H4 (cell line): ENCODE measurements around the gene COCH. TPM values are rescaled to one million over a fixed set of nuclear protein-coding genes. Genes with fewer than 3 reads are reported as not detected.
"Not testable (repeated sequence)": the region's sequence is repeated elsewhere in the genome, so short reads cannot be mapped to it uniquely, and the experiment has no call there.

ENCODE experiments used
- DNase-seq: peaks from one replicate; pipeline ENCODE4 v3.0.0-alpha.2; 2015; ENCODE audit warnings: low spot score
- total RNA-seq: library from RNA; depleted of rRNA; stranded (reverse); fragments of >200 nt; shearing (Covaris generic); gene quantifications from 2 replicates; pipeline ENCODE4 v1.2.3, GENCODE V29; 2014

COCH gene
- total RNA-seq, 1 experiment from 2014 or later = not detected

DNA sequence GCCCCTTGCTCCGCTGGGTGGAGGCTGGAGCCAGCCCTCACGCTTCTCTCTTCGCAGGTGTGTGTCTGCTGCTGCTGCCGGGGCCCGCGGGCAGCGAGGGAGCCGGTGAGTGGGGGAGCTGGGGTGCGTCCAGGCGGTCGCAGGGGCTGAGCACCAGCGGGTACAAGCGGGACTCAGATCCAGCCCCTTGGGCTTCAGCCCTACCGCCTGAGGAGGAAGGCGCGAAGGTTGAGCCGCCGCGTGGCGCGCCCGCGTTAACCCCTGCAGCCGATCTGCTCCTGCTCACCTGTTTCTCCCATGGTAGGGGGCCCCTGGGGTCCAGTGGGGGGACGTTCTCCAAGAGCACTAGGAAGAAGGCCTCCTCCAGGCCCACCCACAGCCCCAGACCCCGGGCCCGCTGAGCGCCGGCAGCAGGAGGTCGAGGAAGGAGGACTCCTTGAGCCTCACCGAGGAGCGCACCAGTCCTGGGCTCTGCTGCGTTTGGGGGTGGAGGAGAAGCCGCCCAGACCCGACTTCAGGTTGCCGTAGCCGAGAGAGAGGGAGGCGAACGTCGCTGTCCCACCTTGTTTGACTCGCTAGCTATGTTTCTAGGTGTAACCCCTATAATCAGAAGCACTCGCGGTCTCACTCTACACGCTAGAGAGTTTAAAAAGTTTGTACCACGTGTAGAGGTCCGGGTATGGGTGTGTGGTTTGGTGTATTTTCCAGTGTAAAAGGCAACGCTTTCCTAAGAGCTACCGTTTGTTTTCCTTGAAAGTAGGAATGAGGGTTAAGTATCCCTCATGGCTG lies 834 bp downstream of the COCH start:
- no peak for DNase-seq

DNA sequence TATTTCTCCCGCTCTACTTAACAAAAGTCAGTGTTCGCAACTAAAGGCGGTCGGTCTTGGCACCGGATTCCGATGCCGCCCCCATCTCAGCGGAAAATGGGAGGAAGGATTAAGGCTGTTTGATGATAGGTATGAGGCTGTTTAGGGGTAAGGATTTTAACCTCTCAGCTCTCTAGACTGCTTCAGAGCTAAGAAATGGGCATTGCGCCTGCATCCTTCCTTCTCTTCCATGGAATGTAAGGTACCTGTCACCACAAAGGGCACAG lies 1.4 kb downstream of the COCH start:
- DNase-seq = no peak

DNA sequence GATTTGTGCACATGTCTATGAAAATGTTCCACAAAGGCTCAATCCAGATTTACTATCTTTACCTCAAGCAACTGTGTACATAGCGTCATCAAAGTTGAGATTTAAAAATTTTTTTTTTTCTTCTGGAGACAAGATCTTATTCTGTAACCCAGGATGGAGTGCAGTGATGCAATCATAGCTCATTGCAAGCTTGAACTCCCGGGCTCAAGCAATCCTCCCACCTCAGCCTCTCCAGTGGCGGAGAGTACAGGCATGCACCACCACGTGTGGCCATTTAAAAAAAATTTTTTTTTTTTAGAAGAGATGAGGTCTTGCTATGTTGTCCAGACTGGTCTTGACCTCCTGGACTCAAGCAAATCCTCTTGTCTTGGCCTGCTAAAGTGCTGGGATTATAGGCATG lies 2.3 kb downstream of the COCH start:
- DNase-seq = no peak

DNA sequence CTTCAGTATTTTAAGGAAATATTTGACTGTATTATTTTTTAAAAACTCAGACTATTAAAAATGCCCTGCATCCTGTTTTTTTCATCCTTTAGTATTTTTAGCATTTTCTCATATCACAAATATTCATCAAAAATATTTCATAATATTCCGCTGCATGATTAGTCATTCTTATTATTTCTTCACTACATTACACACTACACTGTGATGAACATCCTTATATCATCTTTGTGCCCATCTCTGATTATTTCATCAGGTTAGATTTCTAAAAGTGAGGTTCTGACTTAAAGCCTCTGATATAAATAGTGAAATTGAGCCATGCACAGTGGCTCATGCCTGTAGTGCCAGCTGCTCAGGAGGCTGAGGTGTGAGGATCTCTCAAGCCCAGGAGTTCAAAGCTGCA lies 8.1 kb downstream of the COCH start:
- no peak for DNase-seq

DNA sequence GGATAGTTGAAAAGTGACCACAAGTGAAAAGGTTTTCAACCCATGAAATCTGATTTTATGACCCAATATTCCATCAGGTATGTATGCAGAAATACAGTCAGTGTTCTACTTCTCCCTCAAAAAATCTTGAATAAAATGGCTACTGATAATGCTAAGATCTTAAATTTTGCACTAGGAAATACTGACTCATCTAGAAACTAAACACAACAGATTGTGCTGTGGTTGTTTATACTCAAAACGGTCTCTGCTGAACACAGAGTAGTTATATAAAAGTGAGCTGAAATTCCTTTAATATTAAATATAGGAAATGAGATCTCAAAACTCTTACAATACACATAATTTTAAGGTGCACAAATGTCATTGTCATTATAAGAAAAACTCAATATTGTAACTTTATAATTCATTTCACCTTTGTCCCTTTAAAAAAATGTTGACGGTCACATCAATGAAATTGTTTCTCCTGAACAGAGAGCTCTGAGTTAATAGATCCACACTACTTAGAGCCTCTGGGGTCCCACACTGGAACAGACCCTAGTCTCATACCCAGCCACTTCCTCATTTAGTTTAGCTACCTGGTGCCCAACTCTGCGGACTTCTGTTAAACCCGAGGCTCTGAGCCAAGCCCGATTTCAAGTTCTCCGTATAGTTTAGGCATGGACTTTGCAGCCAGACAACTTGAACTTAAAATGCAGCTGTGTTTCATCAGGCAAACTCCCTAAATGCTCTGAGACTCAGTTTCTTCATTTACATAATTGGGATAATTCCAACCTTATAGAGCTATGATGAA lies 9.3 kb downstream of the COCH start:
- no peak for DNase-seq

DNA sequence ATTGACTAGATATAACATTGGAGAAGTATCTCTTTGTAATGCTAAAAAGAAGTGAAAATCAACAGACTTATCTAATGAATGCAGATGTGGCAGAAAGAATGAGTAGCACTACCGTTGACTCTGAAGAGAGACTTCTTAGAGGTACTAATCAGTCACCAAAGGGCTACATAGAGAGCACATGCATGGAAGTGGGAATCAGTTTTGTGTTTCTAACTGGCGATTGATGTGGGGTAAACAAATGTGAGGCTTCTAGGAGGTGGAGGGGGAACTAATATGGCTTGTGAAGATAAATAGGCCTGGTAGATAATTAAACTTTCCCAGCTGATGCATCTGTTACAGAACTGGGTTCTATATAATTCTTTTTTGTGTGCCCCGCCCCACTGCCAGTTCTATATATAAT lies 10.5 kb downstream of the COCH start:
- DNase-seq = no peak

DNA sequence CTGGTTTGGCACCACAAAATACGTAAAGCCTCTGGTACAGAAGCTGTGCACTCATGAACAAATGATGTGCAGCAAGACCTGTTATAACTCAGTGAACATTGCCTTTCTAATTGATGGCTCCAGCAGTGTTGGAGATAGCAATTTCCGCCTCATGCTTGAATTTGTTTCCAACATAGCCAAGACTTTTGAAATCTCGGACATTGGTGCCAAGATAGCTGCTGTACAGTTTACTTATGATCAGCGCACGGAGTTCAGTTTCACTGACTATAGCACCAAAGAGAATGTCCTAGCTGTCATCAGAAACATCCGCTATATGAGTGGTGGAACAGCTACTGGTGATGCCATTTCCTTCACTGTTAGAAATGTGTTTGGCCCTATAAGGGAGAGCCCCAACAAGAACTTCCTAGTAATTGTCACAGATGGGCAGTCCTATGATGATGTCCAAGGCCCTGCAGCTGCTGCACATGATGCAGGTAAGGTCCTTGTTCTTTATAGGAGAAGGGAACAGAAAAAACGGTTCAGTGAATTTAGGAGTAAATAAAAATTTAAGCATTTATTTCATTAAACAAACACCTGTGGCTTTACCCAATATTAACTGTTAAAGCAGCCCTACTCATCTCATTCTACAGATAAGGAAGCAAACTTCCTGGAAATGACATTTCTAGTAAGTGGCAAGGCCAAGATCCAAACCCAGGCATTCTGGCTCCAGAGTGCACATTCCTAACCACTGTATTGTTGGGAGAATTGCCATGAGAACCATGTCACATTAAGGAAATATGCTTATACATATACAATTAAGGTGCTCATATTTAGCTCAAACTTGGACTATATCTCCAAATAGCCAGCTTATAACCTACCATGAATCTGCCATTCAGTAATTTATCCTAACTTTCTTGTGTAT lies 11.7 kb downstream of the COCH start:
- no peak for DNase-seq

DNA sequence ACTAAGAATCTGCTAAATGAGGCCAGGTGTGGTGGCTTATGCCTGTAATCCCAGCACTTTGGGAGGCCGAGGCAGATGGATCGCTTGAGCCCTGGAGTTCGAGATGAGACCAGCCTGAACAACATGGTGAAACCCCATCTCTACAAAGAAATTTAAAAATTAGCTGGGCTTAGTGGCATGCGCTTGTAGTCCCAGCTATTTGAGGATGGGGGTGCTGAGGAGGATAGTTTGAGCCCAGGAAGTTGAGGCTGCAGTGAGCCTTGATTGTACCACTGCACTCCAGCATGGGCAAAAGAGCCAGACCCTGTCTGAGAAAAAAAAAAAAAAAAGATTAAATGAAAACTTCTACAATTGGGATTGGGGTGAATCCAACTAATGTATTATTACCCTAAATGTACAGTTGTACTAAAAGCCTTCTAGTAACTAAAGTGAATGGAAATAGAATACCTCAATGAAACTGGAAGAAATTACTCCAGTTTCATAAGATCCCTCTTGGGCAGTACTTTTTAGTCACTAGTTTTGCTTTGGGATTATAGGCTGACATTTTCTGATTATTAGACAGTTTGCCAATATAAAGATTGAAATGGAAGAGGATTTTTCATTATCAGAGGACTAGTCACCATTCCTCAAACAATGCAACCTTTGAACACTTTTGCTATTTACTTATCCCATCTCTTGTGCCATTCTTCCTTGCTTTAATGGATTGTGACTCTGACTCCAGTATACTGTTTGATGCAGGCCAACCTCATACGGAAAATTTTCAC lies 14.3 kb downstream of the COCH start:
- DNase-seq = no peak

DNA sequence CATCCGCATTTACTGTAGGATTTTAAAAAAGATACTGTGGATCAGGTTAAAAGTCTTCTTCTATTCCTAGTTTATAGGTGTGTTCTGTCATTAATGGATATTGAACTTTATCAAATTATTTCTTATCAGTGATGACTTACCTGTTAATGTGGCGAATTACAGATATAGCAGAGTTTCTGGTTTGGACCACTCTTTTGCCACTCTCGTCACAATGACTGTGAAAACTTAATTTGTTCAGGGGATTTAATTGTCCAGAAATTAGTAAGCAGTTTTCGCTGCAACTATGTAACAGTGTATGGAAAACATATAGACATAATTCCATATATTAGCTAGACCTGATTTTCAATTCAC lies 14.9 kb downstream of the COCH start:
- DNase-seq = no peak

DNA sequence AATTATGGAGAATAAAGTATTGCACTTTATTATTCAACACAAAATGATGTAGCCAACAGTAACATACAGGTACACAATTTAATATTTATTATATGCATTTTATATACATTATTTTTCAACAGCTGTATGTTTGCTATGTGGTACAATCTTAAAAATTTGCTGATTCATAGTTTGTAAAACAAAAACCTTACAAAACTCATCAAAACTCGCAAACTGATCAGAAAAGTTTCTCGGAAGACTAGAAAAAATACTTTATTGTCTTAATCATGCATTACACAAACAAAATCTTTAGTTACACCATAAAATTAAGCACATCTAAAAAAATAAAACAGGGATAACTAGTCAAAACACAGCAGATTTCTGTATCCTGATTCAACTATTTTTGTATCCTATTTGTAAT lies 19.5 kb downstream of the COCH start:
- no peak for DNase-seq

DNA sequence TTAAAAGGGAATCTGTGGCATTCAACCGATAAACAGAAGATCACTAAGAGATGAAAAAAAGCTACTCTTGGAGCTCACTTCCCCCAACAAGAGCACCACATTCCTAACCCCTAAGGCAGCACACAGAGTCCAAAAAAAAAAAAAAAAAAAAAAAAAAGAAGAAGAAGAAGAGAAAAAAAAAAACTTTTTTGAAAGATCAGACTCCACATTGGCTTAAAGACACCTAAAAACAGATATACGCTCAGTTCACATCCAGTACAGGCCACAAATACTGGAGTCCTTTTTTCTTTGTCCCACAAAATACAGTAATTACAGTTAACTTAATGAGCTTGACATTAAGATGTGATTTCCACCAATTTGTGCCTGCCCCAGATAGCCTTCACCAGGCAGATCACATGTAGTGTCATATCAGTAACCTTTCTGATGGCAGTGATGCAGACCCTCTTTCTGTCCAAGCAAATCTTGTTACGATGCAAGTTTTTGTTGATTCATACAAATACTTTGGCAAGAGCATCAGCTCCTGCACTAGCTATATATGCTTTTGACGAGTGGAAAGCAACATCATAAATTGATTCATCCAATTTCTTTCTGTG lies 20.7 kb downstream of the COCH start:
- DNase-seq = no peak

DNA sequence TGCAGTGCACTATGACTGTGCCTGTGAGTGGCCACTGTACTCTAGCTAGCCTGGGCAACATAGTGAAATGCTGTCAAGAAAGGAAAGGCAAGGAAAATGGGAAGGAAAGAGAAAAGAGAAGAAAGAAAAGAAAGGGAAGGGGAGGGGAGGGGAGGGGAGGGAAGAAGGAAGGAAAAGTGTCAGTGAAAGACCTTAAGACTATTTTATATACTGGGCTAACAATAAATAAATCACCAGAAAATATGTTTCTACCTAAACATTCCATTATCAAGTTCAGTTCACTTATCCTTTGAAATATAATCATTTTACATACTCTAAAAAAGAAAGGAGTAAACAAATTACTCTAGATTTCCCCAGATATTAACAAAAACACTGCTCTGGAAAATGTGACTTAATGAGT lies 22.1 kb downstream of the COCH start:
- DNase-seq = no peak

DNA sequence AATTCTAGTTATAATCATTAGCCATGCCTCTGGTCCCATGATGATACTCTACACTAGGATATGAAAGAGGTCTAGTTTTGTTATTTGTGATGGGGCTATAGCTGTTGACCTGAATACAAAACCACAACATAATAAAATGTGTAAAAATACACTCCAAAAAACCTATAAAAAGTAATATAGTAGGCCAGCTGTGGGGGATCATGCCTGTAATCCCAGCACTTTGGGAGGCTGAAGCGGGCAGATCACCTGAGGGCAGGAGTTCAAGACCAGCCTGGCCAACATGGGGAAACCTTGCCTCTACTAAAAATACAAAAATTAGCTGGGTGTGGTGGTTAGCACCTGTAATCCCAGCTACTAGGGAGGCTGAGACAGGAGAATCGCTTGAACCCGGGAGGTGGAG lies 22.8 kb downstream of the COCH start:
- DNase-seq = not testable (repeated sequence)

DNA sequence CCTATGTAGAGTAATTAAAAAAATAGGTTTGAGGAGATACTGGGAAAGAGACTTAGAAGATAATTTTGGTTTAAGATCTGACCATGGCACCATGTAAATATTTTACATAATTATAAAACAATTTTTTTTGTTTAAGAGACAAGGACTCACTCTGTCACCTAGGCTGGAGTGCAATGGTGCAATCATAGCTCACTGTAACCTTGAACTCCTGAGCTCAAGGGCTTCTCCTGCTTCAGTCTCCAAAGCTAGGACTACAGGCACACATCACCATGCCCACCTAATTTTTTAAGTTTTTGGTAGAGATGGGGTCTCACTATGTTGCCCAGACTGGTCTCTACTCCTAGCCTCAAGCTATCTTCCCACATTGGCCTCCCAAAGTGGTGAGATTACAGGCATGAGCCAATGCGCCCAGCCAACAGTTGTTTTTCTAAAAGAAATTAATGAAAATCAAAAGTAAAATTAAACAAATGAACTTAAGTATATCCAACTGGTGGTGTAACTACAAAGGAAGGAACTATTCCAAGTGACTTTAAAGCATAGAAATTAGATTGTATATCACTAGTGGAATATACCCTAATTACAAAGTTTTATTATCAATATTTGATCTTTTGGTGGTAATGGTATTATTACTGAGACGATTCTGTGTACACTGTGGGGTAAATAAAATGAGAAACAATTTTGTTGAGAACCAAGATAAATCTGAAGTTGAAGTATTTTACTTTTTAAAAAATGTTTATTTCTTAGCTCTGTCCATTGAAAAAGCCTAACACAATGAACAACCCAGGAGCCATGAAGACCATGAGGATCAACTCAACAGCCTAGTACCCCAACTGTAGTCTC lies 29.1 kb downstream of the COCH start:
- DNase-seq = no peak

DNA sequence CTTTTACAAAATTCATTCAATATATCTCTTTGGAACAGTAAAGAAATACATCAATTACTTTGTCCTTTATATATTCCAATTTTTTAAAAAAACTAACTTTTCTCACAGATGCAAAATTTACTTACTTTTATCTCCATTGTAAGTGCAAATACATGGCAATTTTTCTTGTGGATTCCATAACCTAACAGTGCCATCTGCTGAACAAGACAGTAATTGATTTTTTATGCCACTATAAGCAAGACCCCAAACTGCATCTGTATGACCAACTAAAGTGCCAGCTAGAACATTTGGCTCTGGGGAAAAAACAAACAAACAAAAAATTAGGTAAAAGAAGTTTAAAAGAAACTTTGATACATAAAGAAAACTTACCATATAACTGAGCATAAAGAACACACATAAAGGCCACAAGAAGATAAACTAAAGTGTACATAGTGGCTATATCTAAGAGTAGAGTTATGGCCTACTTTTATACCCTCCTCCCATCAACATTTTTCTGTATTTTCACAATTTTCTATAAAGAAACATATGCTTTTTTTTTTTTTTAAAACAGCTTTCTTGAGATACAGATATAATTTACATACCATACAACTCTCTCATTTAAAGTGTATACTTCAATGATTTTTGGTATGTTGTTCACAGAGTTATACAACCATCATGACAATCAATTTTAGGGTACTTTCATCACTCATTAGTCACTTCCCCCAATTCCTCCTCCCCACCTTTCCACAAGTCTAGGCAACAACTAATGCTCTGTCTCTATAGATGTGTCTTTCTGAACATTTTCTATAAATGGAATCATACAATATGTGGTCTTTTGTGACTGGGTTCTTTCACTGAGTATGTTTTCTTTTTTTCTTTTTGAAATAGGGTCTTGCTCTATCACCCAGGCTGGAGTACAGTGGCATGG lies 32.6 kb downstream of the COCH start:
- DNase-seq = no peak

DNA sequence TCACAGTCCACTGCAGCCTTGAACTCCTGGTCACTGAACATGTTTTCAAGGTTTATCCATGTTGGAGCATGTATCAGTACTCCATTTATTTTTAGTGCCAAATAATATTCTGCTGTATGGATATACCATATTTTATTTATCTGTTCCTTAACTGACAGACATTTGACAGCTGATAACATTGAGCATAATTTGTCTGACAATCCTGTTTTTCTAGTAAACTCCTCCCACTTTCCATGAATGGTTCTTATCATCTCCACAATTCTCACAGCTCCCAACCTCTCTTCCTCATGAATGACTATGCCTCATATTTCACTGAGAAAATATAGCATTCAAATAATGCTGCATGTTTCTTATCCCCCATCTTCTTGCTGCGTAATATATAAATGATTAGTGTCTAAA lies 33.3 kb downstream of the COCH start:
- DNase-seq = no peak

DNA sequence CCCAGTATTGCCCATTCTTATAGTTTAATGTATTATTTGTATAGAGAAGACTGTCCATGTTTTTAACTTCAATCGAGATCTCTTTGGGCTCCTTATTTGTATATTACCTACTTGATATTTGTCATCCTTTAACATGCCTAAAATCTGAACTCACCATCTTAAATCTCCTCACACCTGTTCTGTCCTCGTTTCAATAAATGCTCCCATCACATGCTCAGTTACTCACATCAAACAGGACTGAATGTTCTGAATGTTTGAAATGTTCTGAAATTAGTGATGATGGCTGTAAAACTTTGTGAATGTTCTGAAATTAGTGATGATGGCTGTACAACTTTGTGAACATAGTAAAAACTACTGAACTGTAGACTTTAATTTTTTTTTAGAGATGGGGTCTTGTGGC lies 34.5 kb downstream of the COCH start:
- DNase-seq = no peak

DNA sequence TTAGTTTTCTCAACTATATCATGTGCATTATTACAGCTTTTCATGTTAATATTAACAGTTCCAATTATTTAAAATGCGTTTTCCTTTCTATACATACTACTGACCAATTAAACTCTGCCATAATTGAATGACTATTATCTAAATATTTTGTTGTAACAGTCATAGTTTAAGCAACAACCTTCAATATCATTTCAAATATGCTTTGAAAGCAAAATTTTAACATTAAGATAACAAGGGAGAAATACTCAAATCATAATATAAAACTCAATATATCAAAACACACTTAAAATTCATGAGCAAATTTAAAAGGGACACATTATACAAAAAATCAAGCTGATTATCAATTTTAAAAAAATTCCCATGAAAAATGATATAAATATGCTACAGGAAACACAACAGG lies 40.5 kb downstream of the COCH start:
- no peak for DNase-seq

DNA sequence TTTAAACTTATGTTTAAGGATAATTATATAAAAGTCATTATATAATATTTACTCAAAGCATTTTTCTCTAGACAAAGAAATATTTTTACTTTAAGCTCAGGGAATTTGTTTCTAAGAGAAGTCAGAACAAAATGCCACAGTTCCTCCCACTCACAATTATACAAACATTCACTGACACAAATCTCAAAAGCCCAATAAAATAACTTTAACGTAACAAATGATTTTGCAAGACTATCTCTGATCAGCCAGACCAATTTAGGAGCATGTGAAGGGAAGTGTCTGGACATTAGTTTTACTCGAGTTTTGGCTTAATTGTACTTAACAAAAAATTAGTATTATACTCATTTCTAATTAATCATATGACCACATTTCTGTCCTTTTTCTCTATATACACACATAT lies 41.2 kb downstream of the COCH start:
- DNase-seq = no peak

DNA sequence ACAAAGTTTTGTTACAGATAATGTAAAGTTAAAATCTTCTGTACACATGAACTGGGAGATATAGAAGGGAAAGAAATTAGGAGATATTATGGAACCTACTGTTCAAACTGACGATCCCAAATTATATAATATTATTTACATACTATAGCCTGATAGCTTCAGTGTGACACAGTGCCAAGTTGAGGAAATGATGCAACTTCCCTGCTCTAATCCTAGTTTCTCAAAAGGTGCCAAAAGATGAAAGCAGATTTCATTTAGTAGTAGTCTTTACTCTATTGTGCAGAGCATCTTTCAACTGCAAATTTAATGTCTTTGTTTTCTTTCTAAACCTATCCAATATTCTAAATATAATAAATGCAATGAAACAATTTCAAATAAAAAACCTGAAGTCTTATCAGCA lies 46.9 kb downstream of the COCH start:
- DNase-seq = no peak
